GM21515 (cell line): ENCODE data around the gene PLAGL2.

Experiments
- ATAC-seq: cut with Tn5 transposase; IDR thresholded peaks from one replicate; pipeline ENCODE4 v1.9.1; 2021; ENCODE audit not compliant: unreplicated experiment

PLAGL2 gene

GRCh38 chr20:32152421-32153155 lies 55.0 kb downstream of the PLAGL2 start:
- no peak for ATAC-seq

- no peak for ATAC-seq
These were observed 57.2 kb downstream of the PLAGL2 start for GRCh38 chr20:32150291-32150848.

- no peak for ATAC-seq
These were observed 57.9 kb downstream of the PLAGL2 start for GRCh38 chr20:32149566-32150170.

GRCh38 chr20:32144898-32145662 lies 62.5 kb downstream of the PLAGL2 start:
- ATAC-seq: no peak

- ATAC-seq: no peak
These were observed 64.6 kb downstream of the PLAGL2 start for GRCh38 chr20:32142991-32143390.
